HS-27A (cell line): ENCODE data around the gene SOX21.
"Not testable (repeated sequence)": the region's sequence is repeated elsewhere in the genome, so short reads cannot be mapped to it uniquely, and the experiment has no call there.

Source experiments
- DNase-seq: peaks from one replicate; pipeline ENCODE4 v3.0.0-alpha.2; 2012; ENCODE audit warnings: low read depth, missing footprints

SOX21 gene

DNA sequence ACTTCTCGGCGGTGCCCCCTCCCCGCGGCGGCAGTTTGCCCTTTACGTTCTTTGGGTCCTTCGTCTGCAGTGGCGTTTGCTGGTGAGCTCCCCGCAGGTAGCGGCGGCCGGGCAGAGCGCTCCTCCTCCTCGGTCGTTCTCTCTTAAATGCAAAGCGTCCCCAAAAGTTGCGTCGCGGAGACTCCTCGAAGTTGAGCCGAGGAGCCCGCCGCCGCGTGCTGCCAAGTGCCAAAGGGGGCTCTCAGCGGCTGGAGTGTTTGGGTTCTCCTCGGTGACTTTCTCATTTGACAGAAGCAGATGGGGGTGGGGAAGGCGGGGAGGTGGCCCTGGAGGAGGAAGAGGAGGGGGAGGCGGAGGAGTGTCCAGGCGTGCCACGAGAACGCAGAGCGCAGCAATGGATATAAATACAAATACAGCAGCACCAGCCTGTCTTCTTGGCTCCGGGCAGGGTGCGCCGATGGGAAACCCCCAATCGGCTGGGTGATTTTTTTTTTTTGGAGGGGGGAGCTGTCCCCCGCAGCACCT, at the start of gene SOX21:
Gene SOX21, minus strand, starts transcription at position 259 of the 525 bp plus-strand sequence. CDS start 496 bp downstream, outside the sequence.
- no peak for DNase-seq

DNA sequence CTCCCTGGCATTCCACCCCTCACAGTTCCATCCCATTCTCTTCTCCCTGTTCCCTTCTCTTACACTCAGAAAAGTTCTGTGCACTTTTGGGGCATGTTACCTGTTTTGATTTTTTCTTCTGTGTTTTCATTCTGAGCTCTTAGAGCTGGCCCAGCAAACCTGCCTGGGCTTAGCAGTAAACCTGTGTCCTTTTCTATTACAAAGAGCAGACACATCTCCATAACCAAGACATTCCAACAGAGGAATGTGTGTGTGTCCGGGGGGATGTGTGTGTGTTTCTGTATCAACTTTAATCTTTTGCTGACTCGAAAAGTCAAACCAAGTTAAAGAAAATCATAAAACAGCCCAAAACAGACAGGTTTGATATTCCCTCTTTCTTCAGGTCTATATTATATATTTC, 49.1 kb upstream of the SOX21 start:
- no peak for DNase-seq

DNA sequence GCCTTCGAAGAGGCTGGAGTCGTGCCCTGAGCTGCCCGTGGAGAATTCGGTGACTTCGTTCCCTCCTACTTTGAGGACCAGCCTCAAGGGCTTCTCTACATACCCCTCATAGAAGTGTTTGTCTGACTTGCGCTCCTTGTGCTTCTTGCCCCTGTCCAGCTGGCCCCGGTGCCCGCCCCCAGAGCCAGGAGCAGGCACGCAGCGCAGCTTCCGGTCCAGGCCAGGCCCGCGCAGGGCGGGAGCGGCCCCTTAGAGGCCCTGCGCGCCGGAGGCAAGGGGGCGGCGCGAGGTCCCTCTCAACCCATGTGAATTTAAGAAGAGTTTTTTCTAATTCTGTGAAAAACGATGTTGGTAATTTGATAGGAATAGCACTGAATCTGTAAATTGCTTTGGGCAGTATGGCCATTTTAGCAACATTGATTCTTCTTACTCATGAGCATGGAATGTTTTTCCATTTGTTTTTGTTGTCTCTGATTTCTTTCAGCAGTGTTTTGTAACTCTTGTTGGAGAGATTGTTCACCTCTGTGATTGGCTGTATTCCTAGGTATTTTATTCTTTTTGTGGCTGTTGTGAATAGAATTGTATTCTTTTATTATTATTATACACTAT, 46.9 kb upstream of the SOX21 start:
- no peak for DNase-seq

DNA sequence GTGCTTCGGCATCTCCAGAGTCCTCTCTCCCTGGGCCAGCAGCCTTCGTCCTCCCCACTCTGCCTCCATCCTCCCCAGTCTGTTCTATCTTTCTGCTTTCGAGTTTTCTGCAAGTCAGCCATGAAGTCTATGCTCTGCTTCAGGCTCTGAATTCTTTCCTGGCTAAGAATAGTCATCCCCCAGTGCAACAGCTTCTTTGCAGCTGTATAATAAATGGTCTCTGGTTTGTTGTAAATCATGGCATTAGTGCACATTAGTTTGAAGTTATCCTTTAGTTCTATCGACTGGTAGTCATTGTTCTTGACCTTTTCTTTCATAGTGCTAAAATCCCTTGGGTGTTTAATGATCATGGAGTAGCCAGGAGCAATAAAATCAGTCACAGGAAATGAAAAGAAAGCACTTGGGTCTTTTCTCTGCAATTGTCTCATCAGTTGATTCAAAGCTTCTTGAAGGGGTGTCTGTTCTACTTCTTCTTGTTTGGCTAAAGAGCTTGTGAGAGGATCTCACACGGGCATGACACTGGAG, 46.2 kb upstream of the SOX21 start:
- no peak for DNase-seq

DNA sequence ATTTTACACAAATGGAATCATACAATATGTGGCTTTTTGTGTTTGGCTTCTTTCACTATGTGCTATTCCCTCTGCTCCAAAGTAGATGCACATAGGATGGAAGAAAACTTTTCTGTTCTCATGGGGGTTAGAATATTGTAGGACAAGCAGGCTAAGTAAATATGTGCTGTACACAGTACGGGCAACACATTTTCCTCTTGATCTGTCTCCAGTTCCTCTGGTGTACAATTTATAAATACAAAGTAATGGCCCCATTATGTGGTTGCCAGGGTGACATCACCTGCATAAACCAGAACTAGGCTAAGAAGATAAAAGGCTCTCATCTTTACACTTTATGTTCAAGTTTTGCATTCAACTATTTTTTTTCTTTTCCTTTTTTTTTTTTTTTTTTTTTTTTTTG, 41.0 kb upstream of the SOX21 start:
- no peak for DNase-seq

DNA sequence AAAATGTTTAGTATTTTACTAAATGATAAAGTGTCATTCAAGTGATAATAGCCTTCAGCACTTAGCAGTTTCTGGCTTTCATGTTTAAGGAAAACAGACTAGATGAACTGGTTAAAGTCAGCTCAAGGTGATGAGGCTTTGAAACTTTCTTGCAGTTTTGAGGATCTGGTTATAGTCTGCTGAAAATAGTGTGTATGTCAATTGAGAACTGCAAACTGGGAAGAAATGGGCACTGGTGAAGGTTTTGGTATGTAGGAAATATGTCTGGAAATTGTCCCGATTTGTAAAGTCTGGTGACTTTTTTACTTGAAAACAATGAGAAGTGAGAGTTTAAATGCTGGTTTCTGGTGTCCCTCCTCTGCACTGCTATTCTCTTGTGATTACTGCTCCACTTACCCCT, 36.8 kb upstream of the SOX21 start:
- no peak for DNase-seq

DNA sequence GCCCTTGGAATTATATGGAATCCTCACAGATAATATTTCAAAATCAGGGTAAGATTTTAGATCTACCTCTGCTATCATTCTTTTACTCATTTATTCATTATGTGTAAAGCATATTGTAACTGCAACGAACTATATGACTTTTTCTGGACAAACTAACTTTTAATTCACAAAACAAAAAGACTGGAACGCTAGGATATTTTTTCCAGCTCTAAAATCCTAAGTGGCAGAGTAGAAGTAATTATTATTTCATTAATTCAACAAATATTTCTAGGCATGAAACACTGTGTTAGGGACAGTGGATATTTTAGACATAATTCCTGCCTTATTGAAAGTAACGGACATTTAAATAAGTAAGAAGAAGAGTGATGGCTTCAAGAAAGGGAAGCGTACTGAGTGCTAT, 26.9 kb upstream of the SOX21 start:
- no peak for DNase-seq

DNA sequence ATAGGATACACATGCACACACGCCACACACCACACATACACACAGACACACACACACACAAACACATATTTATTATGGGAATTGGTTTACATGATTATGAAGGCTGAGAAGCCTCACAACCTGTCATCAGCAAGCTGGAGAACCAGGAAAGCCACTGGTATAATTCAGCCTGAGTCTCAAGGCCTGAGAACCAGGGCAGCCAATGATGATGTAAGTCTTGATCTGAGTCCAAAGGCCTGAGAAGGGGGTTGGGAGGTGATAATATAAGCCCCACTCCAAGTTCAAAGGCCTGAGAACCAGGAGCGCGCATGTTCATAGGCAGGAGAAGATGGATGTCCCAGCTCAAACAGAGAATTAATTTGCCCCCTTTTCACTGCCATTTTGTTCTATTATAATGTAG, 18.7 kb upstream of the SOX21 start:
- DNase-seq = no peak

DNA sequence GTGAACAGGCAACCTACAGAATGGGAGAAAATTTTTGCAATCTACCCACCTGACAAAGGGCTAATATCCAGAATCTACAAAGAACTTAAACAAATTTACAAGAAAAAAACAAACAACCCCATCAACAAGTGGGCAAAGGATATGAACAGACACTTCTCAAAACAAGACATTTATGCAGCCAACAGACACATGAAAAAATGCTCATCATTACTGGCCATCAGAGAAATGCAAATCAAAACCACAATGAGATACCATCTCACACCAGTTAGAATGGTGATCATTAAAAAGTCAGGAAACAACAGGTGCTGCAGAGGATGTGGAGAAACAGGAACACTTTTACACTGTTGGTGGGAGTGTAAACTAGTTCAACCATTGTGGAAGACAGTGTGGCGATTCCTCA, 17.6 kb upstream of the SOX21 start:
- DNase-seq = not testable (repeated sequence)

DNA sequence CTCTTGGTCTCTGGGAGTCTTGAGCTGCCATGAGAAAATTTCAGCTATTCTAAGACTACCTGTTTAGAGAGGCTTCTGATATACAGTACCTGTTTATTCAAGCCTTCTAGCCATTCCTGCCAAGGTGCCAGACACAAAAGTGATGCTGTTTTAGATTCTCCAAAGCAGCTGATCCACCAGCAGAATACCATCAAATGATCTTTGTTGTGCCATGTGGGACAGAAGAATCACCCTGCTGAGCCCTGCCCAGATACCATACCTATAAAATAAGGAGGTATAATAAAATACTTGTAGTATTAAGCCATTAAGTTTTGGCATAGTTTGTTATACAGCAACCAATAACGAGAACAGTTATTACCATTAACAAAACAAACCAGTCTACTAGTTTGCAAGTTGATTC, 14.1 kb upstream of the SOX21 start:
- no peak for DNase-seq

DNA sequence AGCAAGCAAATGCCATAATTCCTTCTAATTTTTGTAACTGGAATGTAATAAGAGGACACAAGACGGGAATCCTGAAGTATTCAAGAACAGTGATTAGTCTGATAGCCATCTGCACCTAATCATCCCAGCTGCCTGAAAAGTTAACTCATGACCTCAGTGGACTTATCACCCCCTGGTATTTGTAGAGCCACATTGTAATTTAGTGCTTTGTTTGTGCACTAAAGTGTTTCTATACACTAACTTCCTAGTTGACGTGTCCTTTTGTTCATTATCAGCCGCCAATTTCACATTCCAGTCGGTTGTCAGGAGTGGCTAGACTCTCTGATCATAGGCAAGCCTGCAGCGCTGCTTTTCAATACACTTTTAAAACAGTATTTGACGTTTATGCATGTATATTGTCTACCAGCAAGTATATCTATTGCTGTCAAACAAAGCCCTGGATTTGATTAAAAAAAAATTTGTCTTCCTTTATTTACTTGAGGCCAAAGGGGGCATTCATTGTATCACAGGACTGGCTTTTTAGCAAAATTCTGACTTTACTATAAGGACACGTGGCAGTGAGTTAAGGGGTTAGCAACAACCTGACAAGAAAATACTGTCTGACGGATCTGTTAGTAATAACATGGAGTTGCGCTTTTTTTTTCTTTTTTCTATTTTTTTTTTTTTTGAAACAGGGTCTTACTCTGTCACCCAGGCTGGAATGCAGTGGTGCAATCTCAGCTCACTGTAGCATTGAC, 10.4 kb upstream of the SOX21 start:
- no peak for DNase-seq

DNA sequence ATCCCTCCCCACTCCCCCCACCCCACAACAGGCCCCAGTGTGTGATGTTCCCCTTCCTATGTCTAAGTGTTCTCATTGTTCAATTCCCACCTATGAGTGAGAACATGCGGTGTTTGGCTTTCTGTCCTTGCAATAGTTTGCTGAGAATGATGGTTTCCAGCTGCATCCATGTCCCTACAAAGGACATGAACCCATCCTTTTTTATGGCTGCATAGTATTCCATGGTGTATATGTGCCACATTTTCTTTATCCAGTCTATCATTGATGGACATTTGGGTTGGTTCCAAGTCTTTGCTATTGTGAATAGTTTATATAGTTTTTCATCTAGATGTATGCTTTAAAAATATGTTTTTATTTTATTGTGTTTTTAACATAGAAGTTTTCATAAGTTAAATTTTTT, 6.4 kb upstream of the SOX21 start:
- not testable (repeated sequence) for DNase-seq

DNA sequence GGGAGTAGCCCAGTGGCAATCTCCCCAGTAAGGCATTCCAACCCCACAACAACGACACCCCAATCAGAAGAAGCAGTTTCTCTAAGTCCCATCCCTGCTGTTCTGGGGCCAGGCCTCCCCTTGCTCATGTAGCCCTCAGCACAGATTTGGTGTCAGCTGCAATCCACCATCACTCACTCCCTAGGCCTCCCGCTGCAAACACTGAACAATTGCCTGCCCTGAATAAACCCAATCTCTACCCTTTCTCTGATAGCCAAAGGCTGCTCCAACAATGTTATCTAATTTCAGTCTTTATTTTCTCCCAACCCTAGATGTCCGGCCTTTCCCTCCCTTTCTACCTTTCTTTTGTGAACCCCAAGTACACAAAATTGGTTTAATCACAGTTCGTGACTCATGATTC, 5.6 kb upstream of the SOX21 start:
- DNase-seq = no peak

DNA sequence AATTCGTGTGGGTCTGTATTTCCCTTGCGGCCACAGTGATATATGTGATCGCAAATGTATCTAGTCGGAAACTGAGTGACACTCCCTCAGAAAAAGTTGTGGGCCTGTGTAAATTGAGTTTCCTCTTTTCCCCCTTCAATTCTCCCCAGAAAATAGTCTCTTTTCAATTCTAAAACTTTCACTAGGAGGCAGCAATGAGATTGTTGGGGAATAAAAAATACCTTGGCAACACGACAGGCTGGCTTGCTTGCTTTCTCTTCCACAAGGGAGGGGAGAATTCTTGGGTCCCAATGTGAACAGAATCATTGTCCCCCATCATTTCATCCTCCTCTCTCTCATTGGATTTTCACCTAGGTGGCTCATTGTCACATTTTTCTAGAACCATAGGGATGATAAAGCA, 3.7 kb upstream of the SOX21 start:
- DNase-seq = no peak

DNA sequence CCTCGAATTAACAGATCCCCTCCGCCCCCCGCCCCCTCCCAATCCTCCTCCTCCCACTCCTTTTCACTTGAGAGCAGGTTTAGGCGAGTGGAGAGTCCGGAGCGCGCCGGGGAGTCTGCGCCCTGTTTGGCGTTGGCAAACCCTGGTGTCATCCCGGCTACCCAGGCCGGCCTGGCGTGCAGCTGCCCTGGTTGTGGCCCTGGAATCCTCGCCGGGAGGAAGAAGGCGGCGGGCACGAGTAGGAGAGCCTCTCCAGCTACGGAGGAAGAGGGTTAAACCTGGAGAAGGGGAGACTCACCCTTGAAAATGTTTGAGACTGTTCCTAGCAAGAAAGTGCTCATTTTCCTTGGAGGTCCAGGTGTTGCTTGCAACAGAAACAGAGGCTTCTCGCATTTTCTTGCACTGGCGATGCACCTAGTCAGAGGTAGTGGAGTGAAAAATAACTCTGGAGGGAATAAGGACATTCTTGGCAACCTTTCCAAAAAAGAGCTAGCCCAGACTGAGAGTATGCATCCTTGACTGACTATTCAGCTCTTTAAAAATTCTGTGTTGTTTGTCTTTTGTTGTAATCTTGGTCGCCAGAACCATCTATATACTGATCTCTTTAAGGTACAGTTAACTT, 1.3 kb upstream of the SOX21 start:
- DNase-seq = no peak

DNA sequence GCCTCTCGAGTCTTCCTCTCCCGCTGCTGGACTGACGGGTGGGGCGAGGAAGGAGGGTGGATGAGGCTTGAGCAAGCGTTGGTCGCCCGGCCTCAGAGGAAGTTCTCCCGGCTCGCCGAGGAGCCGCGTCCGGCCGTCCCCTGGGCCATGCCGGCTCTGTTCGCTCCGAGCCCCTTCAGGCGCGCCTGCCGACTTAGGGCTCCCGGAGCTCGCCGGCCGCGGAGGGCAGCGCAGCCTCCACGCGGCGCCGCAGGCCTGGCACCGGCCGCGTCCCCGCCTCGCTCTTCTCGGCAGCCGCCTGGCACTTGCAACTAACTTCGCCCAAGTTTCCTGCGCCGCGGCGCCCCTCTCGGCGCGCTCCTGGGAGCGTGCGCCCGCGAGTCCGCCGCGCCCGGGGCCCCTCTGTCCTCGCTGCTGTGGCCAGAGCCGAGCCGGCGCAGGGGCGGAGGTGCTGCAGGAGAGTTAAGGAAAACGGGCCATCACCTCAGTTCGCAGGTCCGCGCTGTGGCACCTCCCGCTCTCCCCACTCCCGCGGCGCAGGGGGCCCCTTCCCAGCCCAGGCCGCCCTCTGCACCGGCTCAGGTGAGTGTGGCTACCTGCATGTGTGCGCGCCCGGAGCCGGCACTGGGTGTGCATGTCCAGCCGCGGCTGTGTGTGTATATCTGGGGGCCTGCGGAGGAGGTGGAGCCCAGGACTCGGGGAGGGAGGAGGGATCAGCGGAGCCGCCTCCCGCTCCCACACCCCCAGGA, 641 bp upstream of the SOX21 start:
- DNase-seq = no peak

DNA sequence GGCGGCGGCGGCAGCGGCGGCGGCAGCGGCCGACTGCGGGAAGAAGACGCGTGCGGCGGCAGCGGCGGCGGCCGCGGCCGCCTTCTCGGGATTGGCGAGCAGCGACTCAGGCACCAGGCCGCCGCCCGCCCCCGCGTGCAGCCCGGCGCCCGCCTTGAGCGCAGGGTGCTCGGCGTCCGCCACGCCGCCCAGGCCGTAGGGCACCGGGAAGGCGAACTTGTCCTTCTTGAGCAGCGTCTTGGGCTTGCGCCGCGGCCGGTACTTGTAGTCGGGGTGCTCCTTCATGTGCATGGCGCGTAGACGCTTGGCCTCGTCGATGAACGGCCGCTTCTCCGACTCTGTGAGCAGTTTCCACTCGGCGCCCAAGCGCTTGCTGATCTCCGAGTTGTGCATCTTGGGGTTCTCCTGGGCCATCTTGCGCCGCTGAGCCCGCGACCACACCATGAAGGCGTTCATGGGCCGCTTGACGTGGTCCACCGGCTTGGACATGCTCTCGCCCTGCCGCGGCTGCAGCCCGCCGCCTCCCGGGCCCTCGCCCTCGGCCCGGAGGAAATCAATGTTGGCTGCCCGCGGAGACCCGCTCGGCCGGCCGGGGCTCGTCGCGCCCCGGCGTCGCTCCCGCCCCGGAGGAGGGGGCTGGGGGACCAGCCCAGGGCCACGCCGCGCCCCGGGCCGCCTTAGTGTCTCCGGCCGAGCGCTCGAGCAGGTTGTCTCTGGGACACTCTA, 621 bp downstream of the SOX21 start:
- no peak for DNase-seq

DNA sequence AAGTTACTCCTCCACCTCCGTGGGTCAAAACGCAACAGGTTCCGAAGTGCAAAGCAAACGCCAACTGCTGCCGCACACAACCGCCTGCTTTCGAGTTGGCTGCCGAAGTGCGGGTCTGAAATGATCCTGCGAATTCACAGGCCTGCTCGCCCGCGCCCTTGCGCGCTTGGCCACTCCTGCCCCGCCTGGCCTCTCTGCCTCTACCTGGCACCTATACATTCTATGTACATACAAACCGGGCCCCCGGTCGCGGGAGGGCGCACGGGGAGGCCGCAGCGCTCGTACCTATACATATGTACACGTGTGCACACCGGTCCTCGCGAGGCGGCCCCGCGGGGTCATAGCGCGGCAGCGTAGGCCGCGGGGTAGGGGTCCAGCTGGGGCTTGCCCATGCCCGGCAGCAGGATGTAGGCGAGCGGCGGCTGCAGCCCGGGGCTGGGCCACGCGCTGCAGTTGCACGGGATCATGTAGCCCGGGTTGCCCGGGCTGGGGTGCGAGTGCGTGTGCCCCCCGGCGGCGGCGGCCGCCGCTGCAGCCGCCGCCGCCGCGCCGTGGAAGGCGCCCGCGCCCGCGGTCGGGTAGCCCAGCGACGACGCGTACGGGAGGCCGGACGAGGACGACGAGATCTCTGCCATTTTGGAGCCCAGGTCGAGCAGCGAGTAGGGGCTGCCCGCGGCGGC, 1.3 kb downstream of the SOX21 start:
- no peak for DNase-seq

DNA sequence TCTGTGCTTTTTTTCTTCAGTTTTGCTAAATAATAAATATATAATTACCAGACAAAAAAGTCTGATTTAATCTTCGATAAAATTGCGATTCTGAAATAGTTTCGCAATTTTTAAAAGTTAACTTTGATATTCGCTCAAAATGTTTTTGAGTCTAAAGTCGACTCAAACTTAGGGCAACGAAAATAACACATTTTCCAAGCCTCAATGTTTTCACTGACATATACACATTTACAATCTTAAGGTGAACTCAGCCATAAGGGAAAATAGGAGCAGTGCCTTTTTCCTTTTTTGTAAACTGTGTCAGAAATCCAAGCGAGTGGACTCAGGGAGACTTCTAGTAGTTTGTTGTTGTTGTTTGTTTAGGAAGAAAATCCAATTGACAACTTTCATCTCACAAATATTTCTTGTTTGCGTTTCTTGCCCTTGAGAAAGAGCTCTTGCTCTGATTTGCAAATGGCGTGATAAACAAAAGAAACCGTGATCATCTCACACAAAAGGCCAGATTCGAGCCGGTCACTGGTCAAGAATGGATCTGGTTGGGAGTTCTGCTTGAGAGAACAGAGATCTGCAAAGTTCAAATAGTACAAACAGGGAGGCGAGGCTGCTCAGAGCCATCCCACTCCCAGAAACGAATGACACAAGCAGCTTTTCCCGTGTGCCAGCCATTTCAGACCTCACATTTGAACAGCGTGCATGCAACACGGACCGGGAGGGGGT, 2.1 kb downstream of the SOX21 start:
- no peak for DNase-seq
